Renal pelvis (tissue), 4 donors: ENCODE results near the gene PATJ. TPM values are rescaled to one million over a fixed set of nuclear protein-coding genes. Genes with fewer than 3 reads are reported as not detected.
"Not testable (repeated sequence)": the region's sequence is repeated elsewhere in the genome, so short reads cannot be mapped to it uniquely, and the experiment has no call there.

Experiments used
- DNase-seq: peaks from one replicate; pipeline ENCODE4 v3.0.0-alpha.2; 2013
- polyA plus RNA-seq, 3 donors: library from polyadenylated mRNA; unstranded; fragments of 120-200 nt; gene quantifications; one replicate each; pipeline ENCODE4 v1.2.1, GENCODE V29; 2013; ENCODE audit not compliant: insufficient read length in 3 of 3

PATJ gene
- polyA plus RNA-seq, 3 donors, result 38.6 to 69.8 (median 46.4) TPM

- DNase-seq, result peak; percentile 51
Measured at GRCh38 chr1:61742620-61743430, 545 bp downstream of the PATJ start.

- no peak for DNase-seq
Measured at GRCh38 chr1:61743431-61743705, 1.1 kb downstream of the PATJ start.

- DNase-seq, result no peak
Measured at GRCh38 chr1:61743716-61744580, 1.7 kb downstream of the PATJ start.

- DNase-seq, result no peak
Measured at GRCh38 chr1:61746813-61747212, 4.5 kb downstream of the PATJ start.

GRCh38 chr1:61748566-61748965 lies 6.3 kb downstream of the PATJ start:
- DNase-seq, result no peak

GRCh38 chr1:61749574-61749973 lies 7.3 kb downstream of the PATJ start:
- DNase-seq, result no peak

GRCh38 chr1:61752921-61753389 lies 10.7 kb downstream of the PATJ start:
- no peak for DNase-seq

GRCh38 chr1:61753998-61754508 lies 11.8 kb downstream of the PATJ start:
- no peak for DNase-seq

GRCh38 chr1:61754545-61754944 lies 12.3 kb downstream of the PATJ start:
- DNase-seq, result no peak

- DNase-seq, result no peak
Measured at GRCh38 chr1:61756773-61757172, 14.5 kb downstream of the PATJ start.

GRCh38 chr1:61757950-61758349 lies 15.7 kb downstream of the PATJ start:
- no peak for DNase-seq

GRCh38 chr1:61770131-61770530 lies 27.9 kb downstream of the PATJ start:
- no peak for DNase-seq

GRCh38 chr1:61776091-61776490 lies 33.8 kb downstream of the PATJ start:
- no peak for DNase-seq

- DNase-seq, result no peak
Measured at GRCh38 chr1:61779231-61779630, 37.0 kb downstream of the PATJ start.

GRCh38 chr1:61781151-61781550 lies 38.9 kb downstream of the PATJ start:
- no peak for DNase-seq

- DNase-seq, result no peak
Measured at GRCh38 chr1:61782771-61783170, 40.5 kb downstream of the PATJ start.

GRCh38 chr1:61784726-61785125 lies 42.4 kb downstream of the PATJ start:
- DNase-seq, result no peak

- DNase-seq, result no peak
Measured at GRCh38 chr1:61790837-61791236, 48.6 kb downstream of the PATJ start.

- DNase-seq, result no peak
Measured at GRCh38 chr1:61797045-61797755, 54.9 kb downstream of the PATJ start.

- DNase-seq, result not testable (repeated sequence)
Measured at GRCh38 chr1:61801047-61801446, 58.8 kb downstream of the PATJ start.

- no peak for DNase-seq
Measured at GRCh38 chr1:61807606-61808140, 65.4 kb downstream of the PATJ start.

- DNase-seq, result no peak
Measured at GRCh38 chr1:61808321-61808720, 66.0 kb downstream of the PATJ start.
